AG09309 (cell line): ENCODE measurements around the gene SLC40A1.

Source experiments
- DNase-seq: peaks from one replicate; pipeline ENCODE4 v3.0.0-alpha.2; 2010; ENCODE audit warnings: low read depth
- H3K4me3 ChIP-seq: 2 replicates; pipeline ENCODE4 v1.5.1; 2011; ENCODE audit warnings: mild to moderate bottlenecking, low read depth, low read length, moderate library complexity; ENCODE audit not compliant: control insufficient read depth
- CTCF ChIP-seq: IDR thresholded peaks from 2 replicates; pipeline ENCODE4 v1.5.1; 2011; ENCODE audit warnings: mild to moderate bottlenecking, low read depth, low read length, inconsistent platforms; ENCODE audit not compliant: insufficient read depth, control insufficient read depth; ENCODE audit errors: missing control alignments

The SLC40A1 gene

GRCh38 chr2:189613077-189613636, 32.6 kb upstream of the SLC40A1 start:
- TF ChIP-seq CTCF: no peak
- DNase-seq: peak; percentile 55
- H3K4me3 ChIP-seq: no peak overlapping the region

GRCh38 chr2:189610700-189611099, 30.1 kb upstream of the SLC40A1 start:
- H3K4me3 ChIP-seq: no peak overlapping the region
- no peak for DNase-seq
- no peak for TF ChIP-seq CTCF

GRCh38 chr2:189609853-189610252, 29.3 kb upstream of the SLC40A1 start:
- TF ChIP-seq CTCF: no peak
- DNase-seq: no peak
- no peak overlapping the region for H3K4me3 ChIP-seq

GRCh38 chr2:189609423-189609816, 28.8 kb upstream of the SLC40A1 start:
- DNase-seq: no peak
- TF ChIP-seq CTCF: no peak

GRCh38 chr2:189608795-189609422, 28.3 kb upstream of the SLC40A1 start:
- no peak for DNase-seq
- no peak for TF ChIP-seq CTCF
- H3K4me3 ChIP-seq: no peak overlapping the region

More at GRCh38 chr2:189609423-189609816, 28.8 kb upstream of the SLC40A1 start:
- no peak overlapping the region for H3K4me3 ChIP-seq

GRCh38 chr2:189608170-189608569, 27.6 kb upstream of the SLC40A1 start:
- DNase-seq: no peak
- no peak for TF ChIP-seq CTCF
- no peak overlapping the region for H3K4me3 ChIP-seq
